Gastrocnemius medialis (tissue), 4 donors: ENCODE measurements around the gene NTNG2. TPM values are rescaled to one million over a fixed set of nuclear protein-coding genes. Genes with fewer than 3 reads are reported as not detected.
A peak's percentile ranks its signal among the peaks of the same experiment; 100 is the strongest.
"Not testable (repeated sequence)": the region's sequence is repeated elsewhere in the genome, so short reads cannot be mapped to it uniquely, and the experiment has no call there.

Source experiments
- ATAC-seq, 2 donors: fragments of 150-250 bp; one replicate each; pipeline ENCODE4 v1.9.1; 2016
- DNase-seq, 2 donors: peaks; one replicate each; pipeline ENCODE4 v3.0.0-alpha.2; 2019
- H3K27ac ChIP-seq, 4 donors: fragments of 200-600 bp; sonication (generic); 1 replicate in 1 of 4; 2 replicates in 3 of 4; pipeline ENCODE4 v1.5.1; 2016 to 2018; ENCODE audit warnings: mild to moderate bottlenecking in 2 of 4, moderate library complexity in 1 of 4
- H3K27me3 ChIP-seq, 3 donors: fragments of 200-600 bp; sonication (generic) in 2 of 3; 1 replicate in 1 of 3; 2 replicates in 2 of 3; pipeline versions ENCODE4 v1.5.1 to v1.6.0; 2016 to 2019; ENCODE audit warnings: mild to moderate bottlenecking in 1 of 3, moderate library complexity in 1 of 3
- H3K36me3 ChIP-seq, 2 donors: fragments of 200-600 bp; sonication (generic) in 1 of 2; one replicate each; pipeline ENCODE4 v1.5.1; 2017 to 2018
- H3K4me1 ChIP-seq, 2 donors: fragments of 200-600 bp; sonication (generic) in 1 of 2; one replicate each; pipeline ENCODE4 v1.5.1; 2016 to 2017; ENCODE audit warnings: mild to moderate bottlenecking in 2 of 2
- H3K4me3 ChIP-seq, 4 donors: fragments of 200-600 bp; sonication (generic) in 3 of 4; 1 replicate in 1 of 4; 2 replicates in 3 of 4; pipeline ENCODE4 v1.5.1; 2016 to 2019; ENCODE audit warnings: mild to moderate bottlenecking in 2 of 4
- H3K9me3 ChIP-seq, 3 donors: fragments of 200-600 bp; sonication (generic) in 2 of 3; 1 replicate in 1 of 3; 2 replicates in 2 of 3; pipeline ENCODE4 v1.5.1; 2016 to 2019
- POLR2A ChIP-seq, 2 donors: fragments of 450-650 bp; IDR thresholded peaks; one replicate each; pipeline ENCODE4 v1.6.1; 2017; ENCODE audit warnings: antibody characterized with exemption in 2 of 2, mild to moderate bottlenecking in 2 of 2, moderate library complexity in 2 of 2
- in situ Hi-C, 4 donors: fragments of 200-750 bp; cut with MboI; loops; one replicate each; pipeline versions ENCODE4 v1.15.0 to v1.8.0; 2017; ENCODE audit warnings: low sequenced_read_pairs in 4 of 4
- intact Hi-C: fragments of 100-400 bp; cut with DNase I; formaldehyde crosslinking; loops from one replicate; pipeline ENCODE4 v1.15.1; 2023; ENCODE audit warnings: low total_unique reads
- total RNA-seq, 4 donors: library from RNA; depleted of rRNA; stranded (reverse); fragments of >200 nt; gene quantifications; one replicate each; pipeline versions ENCODE4 v1.1.0 to v1.2.3, GENCODE V29; 2016
- TF ChIP-seq, protein P1 (sequence below), 5 experiments: fragments of 450-650 bp in 3 of 5; fragments of 200-600 bp in 2 of 5; sonication (generic) in 2 of 5; IDR thresholded peaks in 4 of 5; conservative IDR thresholded peaks in 1 of 5; 1 replicate in 4 of 5; 2 replicates in 1 of 5; pipeline ENCODE4 v1.5.1; 2016 to 2019; ENCODE audit warnings: antibody characterized with exemption in 5 of 5, mild to moderate bottlenecking in 3 of 5, moderate library complexity in 3 of 5

Gene NTNG2
- total RNA-seq, 4 donors from 2014 or later = 0.15 to 0.61 (median 0.19) TPM

DNA sequence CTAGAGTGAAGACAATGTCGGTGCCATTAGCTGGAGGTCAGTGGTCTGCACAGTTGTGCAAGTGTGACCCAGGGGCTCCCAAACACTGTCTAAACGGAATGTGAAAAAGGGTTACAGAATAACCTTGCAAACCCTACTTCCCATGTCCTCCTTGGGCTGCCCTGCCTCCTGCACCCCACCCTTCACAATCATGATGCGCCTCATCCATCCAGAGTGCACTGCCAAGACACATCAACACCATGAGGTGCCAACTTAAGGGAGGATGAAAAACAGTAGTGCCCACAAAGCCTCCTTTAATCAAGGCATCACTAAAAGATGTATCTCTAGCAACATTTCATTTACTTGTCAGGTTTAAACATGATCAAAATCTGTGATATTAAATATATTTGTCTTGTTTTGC is 105.8 kb downstream of the NTNG2 start:
- in situ Hi-C loops = loop anchor here in 3 of 4 donors (25.0 kb wide), 2 partner anchors 680 to 705 kb away; no protein-coding TSS in a partner anchor
- TF ChIP-seq POLR2A (IDR thresholded peaks at IDR 0.05) = no peak
- TF ChIP-seq, protein P1, sequence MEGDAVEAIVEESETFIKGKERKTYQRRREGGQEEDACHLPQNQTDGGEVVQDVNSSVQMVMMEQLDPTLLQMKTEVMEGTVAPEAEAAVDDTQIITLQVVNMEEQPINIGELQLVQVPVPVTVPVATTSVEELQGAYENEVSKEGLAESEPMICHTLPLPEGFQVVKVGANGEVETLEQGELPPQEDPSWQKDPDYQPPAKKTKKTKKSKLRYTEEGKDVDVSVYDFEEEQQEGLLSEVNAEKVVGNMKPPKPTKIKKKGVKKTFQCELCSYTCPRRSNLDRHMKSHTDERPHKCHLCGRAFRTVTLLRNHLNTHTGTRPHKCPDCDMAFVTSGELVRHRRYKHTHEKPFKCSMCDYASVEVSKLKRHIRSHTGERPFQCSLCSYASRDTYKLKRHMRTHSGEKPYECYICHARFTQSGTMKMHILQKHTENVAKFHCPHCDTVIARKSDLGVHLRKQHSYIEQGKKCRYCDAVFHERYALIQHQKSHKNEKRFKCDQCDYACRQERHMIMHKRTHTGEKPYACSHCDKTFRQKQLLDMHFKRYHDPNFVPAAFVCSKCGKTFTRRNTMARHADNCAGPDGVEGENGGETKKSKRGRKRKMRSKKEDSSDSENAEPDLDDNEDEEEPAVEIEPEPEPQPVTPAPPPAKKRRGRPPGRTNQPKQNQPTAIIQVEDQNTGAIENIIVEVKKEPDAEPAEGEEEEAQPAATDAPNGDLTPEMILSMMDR (IDR thresholded peaks at IDR 0.05 in 4 of 5, conservative IDR thresholded peaks at IDR 0.05 in 1 of 5) = no peak
- ATAC-seq (no peak), DNase-seq (no peak)
- peaks cover 5 to 10% of the 10 kb centered on the region in 2 donors for H3K4me1 ChIP-seq
- no peaks in the 10 kb centered on the region for H3K27me3 ChIP-seq
- peaks cover 0 to 61% of the 10 kb centered on the region in 2 donors for H3K36me3 ChIP-seq
- H3K9me3 ChIP-seq = no peaks in the 10 kb centered on the region
- intact Hi-C loops = loop anchor here (5.0 kb wide), 1 partner anchor 505 kb away; no protein-coding TSS in a partner anchor
- H3K27ac ChIP-seq = no peak overlapping the region
- no peak overlapping the region for H3K4me3 ChIP-seq

DNA sequence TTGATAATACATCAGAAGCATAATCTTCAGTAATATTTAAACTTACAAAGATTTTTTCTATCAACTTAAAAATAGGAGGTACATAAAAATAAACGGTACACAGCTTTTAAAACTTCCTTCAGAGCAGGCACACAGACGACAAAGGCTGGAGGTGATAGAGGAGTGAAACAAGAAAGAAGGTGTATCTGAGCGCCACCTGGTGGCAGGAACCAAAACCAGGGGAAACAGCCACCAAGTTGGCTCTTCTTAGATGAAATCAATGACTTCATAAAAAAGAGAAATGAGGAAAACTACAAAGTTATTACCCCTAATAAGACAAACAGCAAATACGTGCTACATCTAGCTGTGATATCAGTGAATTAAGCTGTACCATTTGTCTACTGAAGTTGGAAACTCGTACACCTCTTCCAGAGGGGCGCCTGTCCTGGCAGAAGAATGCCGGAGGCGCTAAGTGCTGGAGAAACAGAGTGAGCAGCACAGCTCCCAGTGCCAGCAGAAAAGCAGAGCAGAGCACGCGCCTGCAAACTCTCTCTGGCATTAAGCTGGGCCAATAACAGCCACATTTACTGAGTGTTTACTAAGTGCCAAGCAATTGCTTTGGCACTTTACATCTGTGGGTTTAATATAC is 107.0 kb downstream of the NTNG2 start:
- DNase-seq (peak in 1 of 2 donors; percentile 58), ATAC-seq (peak in 1 of 2 donors; percentile 71)
- no peaks in the 10 kb centered on the region for H3K9me3 ChIP-seq
- in situ Hi-C loops = loop anchor here in 3 of 4 donors (25.0 kb wide), 2 partner anchors 682 to 707 kb away; no protein-coding TSS in a partner anchor
- peaks cover 0 to 4% of the 10 kb centered on the region in 2 donors for H3K4me1 ChIP-seq
- H3K27me3 ChIP-seq = no peaks in the 10 kb centered on the region
- peaks cover 0 to 63% of the 10 kb centered on the region in 2 donors for H3K36me3 ChIP-seq
- peak overlapping the region; percentile 70 to 72 (median 72) for H3K27ac ChIP-seq
- intact Hi-C loops = loop anchor here (5.0 kb wide), 1 partner anchor 507 kb away; no protein-coding TSS in a partner anchor
- no peak for TF ChIP-seq POLR2A (IDR thresholded peaks at IDR 0.05)
- TF ChIP-seq, protein P1 (IDR thresholded peaks at IDR 0.05 in 4 of 5, conservative IDR thresholded peaks at IDR 0.05 in 1 of 5) = peak; percentile 69 to 85 (median 76)
- no peak overlapping the region for H3K4me3 ChIP-seq

DNA sequence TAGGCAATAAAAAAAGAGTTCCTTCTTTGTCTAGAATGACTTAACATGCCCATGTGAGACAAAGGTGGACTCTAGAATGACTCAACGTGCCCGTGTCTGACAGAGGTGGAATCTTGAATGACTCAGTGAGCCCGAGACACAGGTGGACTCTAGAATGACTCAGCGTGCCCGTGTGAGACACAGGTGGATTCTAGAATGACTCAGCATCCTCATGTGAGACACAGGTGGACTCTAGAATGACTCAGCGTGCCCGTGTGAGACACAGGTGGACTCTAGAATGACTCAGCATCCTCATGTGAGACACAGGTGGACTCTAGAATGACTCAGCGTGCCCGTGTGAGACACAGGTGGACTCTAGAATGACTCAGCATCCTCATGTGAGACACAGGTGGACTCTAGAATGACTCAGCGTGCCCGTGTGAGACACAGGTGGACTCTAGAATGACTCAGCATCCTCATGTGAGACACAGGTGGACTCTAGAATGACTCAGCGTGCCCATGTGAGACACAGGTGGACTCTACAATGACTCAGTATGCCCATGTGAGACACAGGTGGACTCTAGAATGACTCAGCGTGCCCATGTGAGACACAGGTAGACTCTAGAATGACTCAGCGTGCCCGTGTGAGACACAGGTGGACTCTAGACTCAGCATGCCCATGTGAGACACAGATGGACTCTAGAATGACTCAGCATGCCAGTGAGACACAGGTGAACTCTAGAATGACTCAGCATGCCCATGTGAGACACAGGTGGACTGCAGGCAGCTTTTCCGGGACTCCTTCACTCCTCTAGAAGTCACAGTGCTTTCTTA is 108.1 kb downstream of the NTNG2 start:
- not testable (repeated sequence) for H3K4me3 ChIP-seq, H3K9me3 ChIP-seq, H3K27me3 ChIP-seq, H3K4me1 ChIP-seq
- H3K27ac ChIP-seq = peak overlapping the region; percentile 70 to 72 (median 72)
- peak in 1 of 2 donors; percentile 54 for DNase-seq
- intact Hi-C loops = loop anchor here (5.0 kb wide), 1 partner anchor 508 kb away; no protein-coding TSS in a partner anchor
- in situ Hi-C loops = loop anchor here in 3 of 4 donors (25.0 kb wide), 2 partner anchors 683 to 708 kb away; no protein-coding TSS in a partner anchor
- H3K36me3 ChIP-seq = peaks cover 0 to 64% of the 10 kb centered on the region in 2 donors
- peak; percentile 59 to 73 for ATAC-seq

DNA sequence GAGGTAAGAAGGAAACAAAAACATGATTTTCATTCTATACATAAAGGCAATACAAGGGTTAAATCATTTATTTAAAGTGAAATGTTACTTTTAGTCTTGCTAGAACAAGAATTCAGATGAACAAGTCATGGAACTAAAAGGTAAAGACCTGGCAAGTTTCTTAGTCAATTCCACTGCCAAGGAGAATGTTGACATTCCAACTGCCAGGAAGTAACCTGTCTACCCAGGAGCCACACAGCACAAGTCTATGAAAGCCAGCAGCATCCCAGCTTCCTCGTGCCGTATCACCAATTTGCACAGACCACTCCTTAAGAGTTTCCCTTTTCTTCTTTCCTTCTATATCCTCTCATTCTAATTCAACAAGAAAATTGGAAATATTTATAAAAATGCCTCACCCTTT is 113.0 kb downstream of the NTNG2 start:
- in situ Hi-C loops (loop anchor here (25.0 kb wide), 3 partner anchors 688 to 1138 kb away; partner anchors contain the start of gene NUP214 (in 1 of the 4)), intact Hi-C loops (no loop called here)
- Histone ChIP-seq H3K27me3 (no peaks in the 10 kb centered on the region), H3K4me3 (no peak overlapping the region), H3K4me1 (peaks cover 0 to 4% of the 10 kb centered on the region in 2 donors), H3K9me3 (no peaks in the 10 kb centered on the region), H3K36me3 (peaks cover 0 to 84% of the 10 kb centered on the region in 2 donors), H3K27ac (no peak overlapping the region)
- no peak for ATAC-seq
- DNase-seq = no peak
- TF ChIP-seq, protein P1 (IDR thresholded peaks at IDR 0.05 in 4 of 5, conservative IDR thresholded peaks at IDR 0.05 in 1 of 5) = no peak
- no peak for TF ChIP-seq POLR2A (IDR thresholded peaks at IDR 0.05)
